K562 (cell line): Measurements from ENCODE around the gene TMEM242. TPM values are rescaled to one million over a fixed set of nuclear protein-coding genes. Genes with fewer than 3 reads are reported as not detected.

ENCODE experiments used
- ATAC-seq: fragments of 200-7000 bp; cut with Tn5 transposase; 3 replicates; pipeline ENCODE4 v1.9.1; 2020; ENCODE audit warnings: moderate library complexity
- Bru-seq: library from RNA; stranded (reverse); fragments of 400-500 nt; gene quantifications from one replicate; lab custom pipeline; 2021; lab: Mats Ljungman, UMichigan
- BruChase-seq, 2 experiments: library from RNA; stranded (reverse); fragments of 400-500 nt; gene quantifications; one replicate each; lab custom pipeline; 2021; lab: Mats Ljungman, UMichigan
- BruUV-seq: library from RNA; stranded (reverse); fragments of 400-500 nt; replicated peaks from 2 replicates; lab custom pipeline; 2021; lab: Mats Ljungman, UMichigan
- CTCF ChIA-PET: fragments of 300-600 bp; formaldehyde crosslinking; extraction: SDS; loops from one replicate; lab custom pipeline; 2021; ENCODE audit warnings: low intra/inter-chr PET ratio; lab: Yijun Ruan, JAX
- POLR2A ChIA-PET: fragments of 300-600, 350-650 bp; sonication (Branson Sonifier 250); formaldehyde crosslinking; extraction: SDS; loops from one replicate; lab custom pipeline; 2021; ENCODE audit warnings: antibody characterized with exemption, inconsistent platforms; lab: Yijun Ruan, JAX
- DNase-seq, 4 experiments: peaks; one replicate each; pipeline versions ENCODE4 v3.0.0 to v3.0.0-alpha.2; 2011 to 2018; ENCODE audit warnings: low spot score in 3 of 4, mixed read lengths in 3 of 4; ENCODE audit errors: extremely low read depth in 1 of 4
- FAIRE-seq: peaks from 2 replicates; lab custom pipeline; 2011; peaks lifted over from hg19 to GRCh38; lab: Jason Lieb, UNC
- H2AFZ ChIP-seq: 2 replicates; pipeline ENCODE4 v1.6.0; 2011; ENCODE audit warnings: low read depth, low read length, control low read depth, inconsistent platforms
- H3K27ac ChIP-seq: fragments of 200-600 bp; 3 replicates; pipeline ENCODE4 v1.8.0; 2011; ENCODE audit warnings: low read depth, mild to moderate bottlenecking, control low read depth, inconsistent platforms, low read length, moderate library complexity, mixed read lengths; ENCODE audit errors: extremely low read depth
- H3K27me3 ChIP-seq, 2 experiments: fragments of 300-600 bp in 1 of 2; 2 replicates in 1 of 2; 3 replicates in 1 of 2; pipeline versions ENCODE4 v1.6.0 to v1.8.0; 2011; ENCODE audit warnings: inconsistent platforms in 2 of 2, low read length in 2 of 2, mild to moderate bottlenecking in 1 of 2, mixed read lengths in 1 of 2, moderate library complexity in 1 of 2; ENCODE audit not compliant: control insufficient read depth in 2 of 2, insufficient read depth in 2 of 2
- H3K36me3 ChIP-seq: fragments of 300-600 bp; 3 replicates; pipeline ENCODE4 v1.8.0; 2011; ENCODE audit warnings: mild to moderate bottlenecking, low read length, inconsistent platforms; ENCODE audit not compliant: control insufficient read depth, insufficient read depth
- H3K4me1 ChIP-seq, 2 experiments: fragments of 200-600 bp in 1 of 2; replicated peaks in 1 of 2; 2 replicates in 1 of 2; 3 replicates in 1 of 2; pipeline versions ENCODE4 v1.5.1 to v1.8.0; 2011; ENCODE audit warnings: inconsistent platforms in 2 of 2, low read length in 2 of 2, mild to moderate bottlenecking in 1 of 2, mixed read lengths in 1 of 2, moderate library complexity in 1 of 2; ENCODE audit not compliant: control insufficient read depth in 2 of 2, insufficient read depth in 2 of 2
- H3K4me2 ChIP-seq: 2 replicates; pipeline ENCODE4 v1.6.1; 2011; ENCODE audit warnings: low read length, control low read depth, inconsistent platforms, mixed read lengths; ENCODE audit not compliant: insufficient read depth
- H3K4me3 ChIP-seq: fragments of 200-600 bp; sonication (generic), shearing (Covaris generic); 2 replicates; pipeline ENCODE4 v1.5.1; 2016; ENCODE audit warnings: control low read depth, inconsistent platforms
- H3K79me2 ChIP-seq: fragments of 200-600 bp; 3 replicates; pipeline ENCODE4 v1.8.0; 2011; ENCODE audit warnings: low read length, inconsistent platforms; ENCODE audit not compliant: control insufficient read depth, insufficient read depth
- H3K9ac ChIP-seq, 2 experiments: 2 replicates each; pipeline versions ENCODE4 v1.6.0 to v1.6.1; 2011; ENCODE audit warnings: low read depth in 2 of 2, low read length in 2 of 2, control low read depth in 1 of 2, inconsistent platforms in 1 of 2, mild to moderate bottlenecking in 1 of 2, mixed read lengths in 1 of 2; ENCODE audit not compliant: insufficient read depth in 1 of 2
- H3K9me1 ChIP-seq: one replicate; pipeline ENCODE4 v1.6.0; 2011; ENCODE audit warnings: inconsistent platforms, mild to moderate bottlenecking, low read length, moderate library complexity; ENCODE audit not compliant: control insufficient read depth, insufficient read depth
- H3K9me3 ChIP-seq: replicated peaks from 2 replicates; pipeline ENCODE4 v1.5.1; 2011; ENCODE audit warnings: low read depth, low read length, inconsistent platforms; ENCODE audit not compliant: control insufficient read depth, insufficient read depth
- H4K20me1 ChIP-seq: replicated peaks from 2 replicates; pipeline ENCODE4 v1.6.1; 2011; ENCODE audit warnings: low read length, inconsistent platforms, mixed read lengths; ENCODE audit not compliant: control insufficient read depth, insufficient read depth
- SRSF7 ChIP-seq: fragments of 200-400 bp; formaldehyde crosslinking; optimal IDR thresholded peaks from 2 replicates; pipeline ENCODE3; 2017; ENCODE audit warnings: mild to moderate bottlenecking, low read depth, low read length
- ZNF212 ChIP-seq: fragments of 450-650 bp; formaldehyde crosslinking; IDR thresholded peaks from 2 replicates; pipeline ENCODE4 v1.4.0; 2020; ENCODE audit warnings: mild to moderate bottlenecking
- ZNF23 ChIP-seq: fragments of 250-450 bp; sonication (Bioruptor Pico); IDR thresholded peaks from 2 replicates; pipeline ENCODE4 v1.4.0; 2020; ENCODE audit warnings: mild to moderate bottlenecking
- ZNF239 ChIP-seq: fragments of 250-450 bp; sonication (Bioruptor Pico); IDR thresholded peaks from 2 replicates; pipeline ENCODE4 v1.4.0; 2020; ENCODE audit warnings: mild to moderate bottlenecking
- ZNF668 ChIP-seq: fragments of 250-450 bp; sonication (Bioruptor Pico); IDR thresholded peaks from 2 replicates; pipeline ENCODE4 v1.8.0; 2022; ENCODE audit warnings: mild to moderate bottlenecking, inconsistent platforms
- WGBS: fragments of 100-300 bp; shearing (Covaris generic); methylation state at CpG from one replicate; pipeline ENCODE4 v1.1.6; 2016; ENCODE audit warnings: low coverage, mixed read lengths; ENCODE audit not compliant: insufficient coverage; ENCODE audit errors: missing lambda C conversion rate; 5-methylcytosine and 5-hydroxymethylcytosine counted together
- in situ Hi-C: fragments of 300-500 bp; cut with MboI; formaldehyde crosslinking; loops from 4 replicates; pipeline ENCODE4 v1.15.0; 2018; ENCODE audit warnings: inconsistent platforms, mixed read lengths
- intact Hi-C: fragments of 100-400 bp; cut with micrococcal nuclease; formaldehyde crosslinking; loops from 2 replicates; pipeline ENCODE4 v1.14.2; 2022
- long read RNA-seq, 3 experiments: library from polyadenylated mRNA in 2 of 3; library from RNA in 1 of 3; unstranded in 2 of 3; stranded (forward) in 1 of 3; transcript quantifications; one replicate each; pipeline ENCODE4 v2.0.0, GENCODE V29; 2019 to 2022
- polyA minus RNA-seq, 3 experiments: library from RNA; depleted of rRNA, polyadenylated mRNA; stranded (reverse); fragments of >200 nt; gene quantifications; 2 replicates each; pipeline ENCODE4 v1.2.3, GENCODE V29; 2011
- polyA plus RNA-seq, 8 experiments: library from polyadenylated mRNA; depleted of rRNA in 4 of 8; stranded (reverse) in 5 of 8; unstranded in 3 of 8; fragments of >200 nt; fragmentation: Nextera tagmentation in 2 of 8; fragmentation: Illumina TruSeq in 1 of 8; extraction: Ambion mirVana in 2 of 8; extraction: Trizol in 1 of 8; gene quantifications; 2 replicates each; pipeline versions ENCODE4 v1.2.1 to v1.2.3, GENCODE V29; 2011 to 2014; ENCODE audit warnings: inconsistent platforms in 1 of 8, missing spikeins in 1 of 8
- total RNA-seq, 7 experiments: library from RNA; depleted of rRNA in 6 of 7; stranded (reverse); fragments of >200 nt in 6 of 7; fragmentation: Illumina TruSeq in 2 of 7; extraction: Trizol in 2 of 7; gene quantifications; 2 replicates each; pipeline versions ENCODE4 v1.2.1 to v1.2.3, GENCODE V29; 2011 to 2021; ENCODE audit warnings: low replicate concordance in 1 of 7
- TF ChIP-seq, protein P1 (sequence below): sonication (generic); formaldehyde crosslinking; IDR thresholded peaks from 2 replicates; pipeline ENCODE4 v1.8.0; 2022; ENCODE audit warnings: mild to moderate bottlenecking, missing genetic modification reagents
- TF ChIP-seq, protein P2 (sequence below): fragments of 200-800 bp; sonication (Bioruptor generic); IDR thresholded peaks from 2 replicates; pipeline ENCODE4 v1.6.1; 2017; ENCODE audit warnings: missing genetic modification characterization, missing compliant biosample characterization

TMEM242 gene
- 22.9 and 46.7 TPM in 2 replicates for total RNA-seq (2011; cell fraction: chromatin; rRNA removed; ENCODE audit: low replicate concordance)
- 19.5 and 19.6 TPM in 2 replicates for total RNA-seq (2011; cell fraction: nucleolus; rRNA removed)
- total RNA-seq (2011; cell fraction: nucleoplasm; rRNA removed), result 38.3 and 79.8 TPM in 2 replicates
- 10.1 and 16.3 TPM in 2 replicates for total RNA-seq (2014; rRNA removed)
- total RNA-seq (2014; rRNA removed; fragmentation: Illumina TruSeq; extraction: Trizol), result 14.2 and 15.4 TPM in 2 replicates
- total RNA-seq (2015; rRNA removed; fragmentation: Illumina TruSeq; extraction: Trizol), result 9.0 and 9.5 TPM in 2 replicates
- total RNA-seq (2021), result 17.0 and 18.2 TPM in 2 replicates
- polyA plus RNA-seq (2011; rRNA removed), result 13.1 and 16.5 TPM in 2 replicates
- polyA plus RNA-seq (2011; cell fraction: cytosol; rRNA removed), result 3.9 and 6.4 TPM in 2 replicates
- 5.9 and 7.9 TPM in 2 replicates for polyA plus RNA-seq (2011; cell fraction: nucleus; rRNA removed)
- 10.4 and 13.3 TPM in 2 replicates for polyA plus RNA-seq (2012)
- polyA plus RNA-seq (2014; fragmentation: Illumina TruSeq; extraction: Trizol), result 10.7 and 11.4 TPM in 2 replicates
- 10 to 100 TPM; 24.3 to 35.3 TPM for polyA plus RNA-seq (2014; fragmentation: Nextera tagmentation; extraction: Ambion mirVana)
- polyA plus RNA-seq (2014; rRNA removed), result 20.9 and 23.8 TPM in 2 replicates
- polyA minus RNA-seq (2011; rRNA and poly(A)+ RNA removed), result 6.4 and 7.7 TPM in 2 replicates
- 1.6 and 2.5 TPM in 2 replicates for polyA minus RNA-seq (2011; cell fraction: cytosol; rRNA and poly(A)+ RNA removed)
- polyA minus RNA-seq (2011; cell fraction: nucleus; rRNA and poly(A)+ RNA removed), result 7.5 and 10.7 TPM in 2 replicates
- Bru-seq, nascent RNA, result percentile 83 among the genes with signal in this experiment
- BruChase-seq, experiment 1, labeled RNA remaining after a 2-hour chase, result percentile 77 among the genes with signal in this experiment
- percentile 74 among the genes with signal in this experiment for BruChase-seq, experiment 2, labeled RNA remaining after a 6-hour chase
- long read RNA-seq, experiment 1, full-length matches to known transcripts, result 73 of 100 reads
- long read RNA-seq, experiment 1, partial matches to known transcripts, result 3 of 100 reads
- long read RNA-seq, experiment 1, other reads (novel, unspliced or antisense), result 24 of 100 reads
- long read RNA-seq, experiment 2, full-length matches to known transcripts, result 42 of 54 reads
- long read RNA-seq, experiment 2, partial matches to known transcripts, result 7 of 54 reads
- long read RNA-seq, experiment 2, other reads (novel, unspliced or antisense), result 5 of 54 reads
- long read RNA-seq, experiment 3, full-length matches to known transcripts, result 46 of 48 reads
- long read RNA-seq, experiment 3, partial matches to known transcripts, result 0 of 48 reads
- long read RNA-seq, experiment 3, other reads (novel, unspliced or antisense), result 2 of 48 reads

DNA sequence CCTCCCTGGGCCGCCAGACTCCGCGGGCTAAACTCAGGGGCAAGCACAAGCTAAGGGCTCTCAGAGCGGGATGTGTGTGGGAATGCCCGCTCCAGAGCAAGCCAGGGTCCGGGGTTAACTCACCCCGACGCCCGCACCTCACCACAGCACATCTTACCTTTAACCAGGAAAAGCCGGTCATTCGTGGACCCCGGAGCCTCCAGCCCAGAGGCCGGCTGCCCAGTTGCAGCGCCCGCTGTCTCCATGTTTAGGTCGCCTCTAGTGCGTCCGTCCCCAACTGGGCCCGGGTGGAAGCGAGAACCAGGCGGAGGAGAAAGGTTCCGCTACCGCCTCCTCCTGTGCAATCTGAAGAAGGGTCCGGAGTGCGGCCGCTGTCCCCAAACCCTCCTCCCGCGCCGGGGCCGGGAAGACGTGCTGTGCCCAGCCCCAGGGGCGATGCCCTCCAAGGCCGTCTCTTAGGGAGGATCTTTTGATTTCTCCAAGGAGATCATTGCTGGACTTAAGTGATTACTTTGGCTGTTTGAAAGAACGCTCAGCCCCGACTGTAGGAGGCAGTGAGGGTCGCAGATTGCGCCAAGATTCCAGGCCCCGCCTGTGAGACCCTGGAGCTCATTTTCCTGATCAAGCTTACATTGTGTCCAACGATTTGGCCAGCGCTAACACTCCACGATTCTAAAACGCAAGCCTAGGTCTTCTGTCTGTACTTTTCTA, at the start of gene TMEM242:
Gene TMEM242 (minus strand): TSS at position 265 of the 711 bp plus-strand sequence. CDS start 20 bp downstream, at position 245.
- ChIA-PET CTCF (interaction anchor here (0.9 to 2.0 kb wide), 2 partner anchors 8 to 273 kb away, joined by 3 to 10 read pairs; no protein-coding TSS in a partner anchor), POLR2A (interaction anchor here (0.6 to 5.3 kb wide), 26 partner anchors 8 to 345 kb away, joined by 3 to 68 read pairs (median 4); partner anchors contain the start of gene ZDHHC14)
- FAIRE-seq, result peak; percentile 77
- Histone ChIP-seq H2AFZ (peak within 1 kb of the TSS; percentile 98), H3K27ac (peak within 1 kb of the TSS; percentile 85), H3K9me1 (no peaks in the 10 kb centered on the region), H3K4me3 (peak within 1 kb of the TSS; percentile 66), H3K4me2 (peak within 1 kb of the TSS; percentile 90), H4K20me1 (0 out of 2 replicates have a peak, but pooled peaks cover 4% of the 10 kb centered on the region), H3K4me1 (peaks cover 8 to 19% of the 10 kb centered on the region in 2 experiments), H3K9ac (peak within 1 kb of the TSS; percentile 83 to 99), H3K9me3 (no peaks in the 10 kb centered on the region), H3K27me3 (no peaks in the 10 kb centered on the region), H3K36me3 (peaks cover 26% of the 10 kb centered on the region), H3K79me2 (peaks cover 21% of the 10 kb centered on the region)
- in situ Hi-C loops, result no loop called here
- intact Hi-C loops, result loop anchor here (2.0 to 5.0 kb wide), 2 partner anchors 57 to 289 kb away; partner anchors contain the start of gene ZDHHC14
- ATAC-seq, result peak; percentile 92
- no TSS peak for BruUV-seq
- DNase-seq, result peak; percentile 87 to 97 (median 90)
- under 1% methylated on average over 35 of the region's 42 CpGs for WGBS
- TF ChIP-seq SRSF7 (no peak), ZNF668 (CRISPR knock-in tag) (no peak), ZNF239 (CRISPR knock-in tag) (peak; percentile 53; the same call in 1 of the 2 replicates), ZNF23 (CRISPR knock-in tag) (peak; percentile 54; the same call in 1 of the 2 replicates), ZNF212 (CRISPR knock-in tag) (0 out of 2 replicates have a peak, but pooled peaks have one; percentile 10)
- TF ChIP-seq, protein P1, sequence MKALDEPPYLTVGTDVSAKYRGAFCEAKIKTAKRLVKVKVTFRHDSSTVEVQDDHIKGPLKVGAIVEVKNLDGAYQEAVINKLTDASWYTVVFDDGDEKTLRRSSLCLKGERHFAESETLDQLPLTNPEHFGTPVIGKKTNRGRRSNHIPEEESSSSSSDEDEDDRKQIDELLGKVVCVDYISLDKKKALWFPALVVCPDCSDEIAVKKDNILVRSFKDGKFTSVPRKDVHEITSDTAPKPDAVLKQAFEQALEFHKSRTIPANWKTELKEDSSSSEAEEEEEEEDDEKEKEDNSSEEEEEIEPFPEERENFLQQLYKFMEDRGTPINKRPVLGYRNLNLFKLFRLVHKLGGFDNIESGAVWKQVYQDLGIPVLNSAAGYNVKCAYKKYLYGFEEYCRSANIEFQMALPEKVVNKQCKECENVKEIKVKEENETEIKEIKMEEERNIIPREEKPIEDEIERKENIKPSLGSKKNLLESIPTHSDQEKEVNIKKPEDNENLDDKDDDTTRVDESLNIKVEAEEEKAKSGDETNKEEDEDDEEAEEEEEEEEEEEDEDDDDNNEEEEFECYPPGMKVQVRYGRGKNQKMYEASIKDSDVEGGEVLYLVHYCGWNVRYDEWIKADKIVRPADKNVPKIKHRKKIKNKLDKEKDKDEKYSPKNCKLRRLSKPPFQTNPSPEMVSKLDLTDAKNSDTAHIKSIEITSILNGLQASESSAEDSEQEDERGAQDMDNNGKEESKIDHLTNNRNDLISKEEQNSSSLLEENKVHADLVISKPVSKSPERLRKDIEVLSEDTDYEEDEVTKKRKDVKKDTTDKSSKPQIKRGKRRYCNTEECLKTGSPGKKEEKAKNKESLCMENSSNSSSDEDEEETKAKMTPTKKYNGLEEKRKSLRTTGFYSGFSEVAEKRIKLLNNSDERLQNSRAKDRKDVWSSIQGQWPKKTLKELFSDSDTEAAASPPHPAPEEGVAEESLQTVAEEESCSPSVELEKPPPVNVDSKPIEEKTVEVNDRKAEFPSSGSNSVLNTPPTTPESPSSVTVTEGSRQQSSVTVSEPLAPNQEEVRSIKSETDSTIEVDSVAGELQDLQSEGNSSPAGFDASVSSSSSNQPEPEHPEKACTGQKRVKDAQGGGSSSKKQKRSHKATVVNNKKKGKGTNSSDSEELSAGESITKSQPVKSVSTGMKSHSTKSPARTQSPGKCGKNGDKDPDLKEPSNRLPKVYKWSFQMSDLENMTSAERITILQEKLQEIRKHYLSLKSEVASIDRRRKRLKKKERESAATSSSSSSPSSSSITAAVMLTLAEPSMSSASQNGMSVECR (CRISPR knock-in tag), result peak; percentile 66
- TF ChIP-seq, protein P2, sequence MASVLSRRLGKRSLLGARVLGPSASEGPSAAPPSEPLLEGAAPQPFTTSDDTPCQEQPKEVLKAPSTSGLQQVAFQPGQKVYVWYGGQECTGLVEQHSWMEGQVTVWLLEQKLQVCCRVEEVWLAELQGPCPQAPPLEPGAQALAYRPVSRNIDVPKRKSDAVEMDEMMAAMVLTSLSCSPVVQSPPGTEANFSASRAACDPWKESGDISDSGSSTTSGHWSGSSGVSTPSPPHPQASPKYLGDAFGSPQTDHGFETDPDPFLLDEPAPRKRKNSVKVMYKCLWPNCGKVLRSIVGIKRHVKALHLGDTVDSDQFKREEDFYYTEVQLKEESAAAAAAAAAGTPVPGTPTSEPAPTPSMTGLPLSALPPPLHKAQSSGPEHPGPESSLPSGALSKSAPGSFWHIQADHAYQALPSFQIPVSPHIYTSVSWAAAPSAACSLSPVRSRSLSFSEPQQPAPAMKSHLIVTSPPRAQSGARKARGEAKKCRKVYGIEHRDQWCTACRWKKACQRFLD, result peak; percentile 89
